Measurements from ENCODE around the gene ETV6. TPM values are rescaled to one million over a fixed set of nuclear protein-coding genes. Genes with fewer than 3 reads are reported as not detected.

Gene ETV6
- polyA plus RNA-seq, 1 donor (not counting 4 experiments of a cell fraction or from before 2014, with no cell fraction given), result 5.3 TPM

DNA sequence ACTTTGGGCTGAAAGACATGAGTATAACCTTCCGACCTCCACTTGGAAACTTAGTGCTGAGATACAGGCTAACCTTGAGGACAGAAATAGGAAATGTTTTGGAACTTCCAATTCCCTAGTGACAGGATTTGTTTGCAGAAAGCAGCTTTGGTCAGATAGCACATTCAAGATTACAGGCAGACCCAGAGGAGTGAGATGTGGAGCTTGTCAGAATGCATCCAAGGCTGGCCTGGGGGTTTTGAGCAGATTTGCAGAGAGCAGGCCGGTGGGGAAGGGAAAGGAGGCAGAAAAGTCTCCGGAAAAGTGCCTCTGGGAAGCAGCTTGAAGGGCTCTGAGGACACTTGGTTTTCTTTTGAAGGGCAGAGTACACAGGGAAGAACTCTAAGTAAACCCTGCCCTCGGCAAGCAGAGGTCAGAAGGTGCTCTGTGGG lies 180.3 kb downstream of the ETV6 start:
- Histone ChIP-seq H3K9me3 (ENCODE audit: control insufficient read depth, low read depth, low read length) (no peaks in the 10 kb centered on the region), H4K20me1 (ENCODE audit: control insufficient read depth, extremely low read depth, insufficient read depth, low read length) (no peaks in the 10 kb centered on the region), H3K27ac (ENCODE audit: control insufficient read depth, insufficient read depth, low read length) (no peak overlapping the region), H2AFZ (ENCODE audit: control insufficient read depth, low read length) (no peak overlapping the region), H3K79me2 (ENCODE audit: control insufficient read depth, insufficient read depth, low read length) (no peaks in the 10 kb centered on the region), H3K4me3 (ENCODE audit: control insufficient read depth in 2 of 3, extremely low read depth in 1 of 3, insufficient read depth in 2 of 3, low read depth in 1 of 3, low read length in 3 of 3) (no peak overlapping the region), H3K9ac (ENCODE audit: control insufficient read depth, extremely low read depth, insufficient read depth, low read length) (no peak overlapping the region), H3K9me1 (ENCODE audit: control insufficient read depth, extremely low read depth, insufficient read depth, low read length) (no peaks in the 10 kb centered on the region), H3K27me3 (ENCODE audit: control insufficient read depth, extremely low read depth, insufficient read depth, low read length) (no peaks in the 10 kb centered on the region), H3K4me1 (ENCODE audit: control insufficient read depth, extremely low read depth, insufficient read depth, low read length) (peaks cover 11% of the 10 kb centered on the region), H3K4me2 (ENCODE audit: control insufficient read depth, extremely low read depth, insufficient read depth, low read depth, low read length) (no peak overlapping the region), H3K36me3 (ENCODE audit: control insufficient read depth in 2 of 2, extremely low read depth in 1 of 2, insufficient read depth in 2 of 2, low read length in 2 of 2) (peaks cover 0 to 5% of the 10 kb centered on the region in 2 experiments)
- FAIRE-seq (no peak), DNase-seq (ENCODE audit: low read depth, low spot score) (no peak)
- TF ChIP-seq EZH2 (IDR thresholded peaks at IDR 0.05; ENCODE audit: low read length), result no peak
- TF ChIP-seq, protein P1, sequence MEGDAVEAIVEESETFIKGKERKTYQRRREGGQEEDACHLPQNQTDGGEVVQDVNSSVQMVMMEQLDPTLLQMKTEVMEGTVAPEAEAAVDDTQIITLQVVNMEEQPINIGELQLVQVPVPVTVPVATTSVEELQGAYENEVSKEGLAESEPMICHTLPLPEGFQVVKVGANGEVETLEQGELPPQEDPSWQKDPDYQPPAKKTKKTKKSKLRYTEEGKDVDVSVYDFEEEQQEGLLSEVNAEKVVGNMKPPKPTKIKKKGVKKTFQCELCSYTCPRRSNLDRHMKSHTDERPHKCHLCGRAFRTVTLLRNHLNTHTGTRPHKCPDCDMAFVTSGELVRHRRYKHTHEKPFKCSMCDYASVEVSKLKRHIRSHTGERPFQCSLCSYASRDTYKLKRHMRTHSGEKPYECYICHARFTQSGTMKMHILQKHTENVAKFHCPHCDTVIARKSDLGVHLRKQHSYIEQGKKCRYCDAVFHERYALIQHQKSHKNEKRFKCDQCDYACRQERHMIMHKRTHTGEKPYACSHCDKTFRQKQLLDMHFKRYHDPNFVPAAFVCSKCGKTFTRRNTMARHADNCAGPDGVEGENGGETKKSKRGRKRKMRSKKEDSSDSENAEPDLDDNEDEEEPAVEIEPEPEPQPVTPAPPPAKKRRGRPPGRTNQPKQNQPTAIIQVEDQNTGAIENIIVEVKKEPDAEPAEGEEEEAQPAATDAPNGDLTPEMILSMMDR (optimal IDR thresholded peaks at IDR 0.05 in 1 of 3, IDR thresholded peaks at IDR 0.05 in 1 of 3, conservative IDR thresholded peaks at IDR 0.05 in 1 of 3; ENCODE audit: extremely low read depth in 1 of 3, insufficient read depth in 2 of 3, low read length in 3 of 3), result no peak
- dilution Hi-C loops (cut with MboI; ENCODE audit: extremely low pct_ligation_motif_present, low sequenced_read_pairs), result no loop called here

DNA sequence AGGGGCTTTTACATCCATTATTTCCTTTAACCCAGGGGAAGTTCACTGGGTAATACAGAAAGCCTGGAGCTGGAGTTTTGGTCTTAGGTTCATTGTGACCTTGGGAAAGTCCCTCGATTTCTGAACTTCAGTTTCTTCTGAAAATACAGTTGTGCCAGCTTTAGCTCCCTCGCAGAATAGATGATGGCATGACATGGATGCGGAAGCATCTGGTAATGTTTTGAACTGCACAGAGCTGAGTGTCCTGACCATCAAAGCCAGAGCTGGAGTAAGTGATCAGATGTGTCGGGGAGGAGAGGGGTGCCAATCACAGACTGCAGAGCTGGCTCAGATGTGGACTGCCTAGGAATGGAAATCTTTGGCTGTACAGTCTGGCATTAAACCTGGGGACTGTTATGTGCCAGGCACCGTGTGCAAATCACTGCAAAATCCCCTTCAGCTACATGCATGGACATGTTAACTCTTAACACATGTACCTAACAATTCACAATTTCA lies 180.9 kb downstream of the ETV6 start:
- H3K27ac ChIP-seq (ENCODE audit: control insufficient read depth, insufficient read depth, low read length), result peak overlapping the region; percentile 41

More for the DNA sequence above, 180.9 kb downstream of the ETV6 start:
- no peak overlapping the region for H3K9ac ChIP-seq (ENCODE audit: control insufficient read depth, extremely low read depth, insufficient read depth, low read length)
- H4K20me1 ChIP-seq (ENCODE audit: control insufficient read depth, extremely low read depth, insufficient read depth, low read length), result no peaks in the 10 kb centered on the region
- no peak overlapping the region for H3K4me3 ChIP-seq (ENCODE audit: control insufficient read depth in 2 of 3, extremely low read depth in 1 of 3, insufficient read depth in 2 of 3, low read depth in 1 of 3, low read length in 3 of 3)
- H3K4me2 ChIP-seq (ENCODE audit: control insufficient read depth, extremely low read depth, insufficient read depth, low read depth, low read length), result peak overlapping the region; percentile 65
- peak overlapping the region; percentile 62 for H2AFZ ChIP-seq (ENCODE audit: control insufficient read depth, low read length)
- no peaks in the 10 kb centered on the region for H3K9me3 ChIP-seq (ENCODE audit: control insufficient read depth, low read depth, low read length)
- FAIRE-seq (peak; percentile 86), DNase-seq (ENCODE audit: low read depth, low spot score) (peak; percentile 23)
- H3K9me1 ChIP-seq (ENCODE audit: control insufficient read depth, extremely low read depth, insufficient read depth, low read length), result no peaks in the 10 kb centered on the region
- no peaks in the 10 kb centered on the region for H3K79me2 ChIP-seq (ENCODE audit: control insufficient read depth, insufficient read depth, low read length)
- dilution Hi-C loops (cut with MboI; ENCODE audit: extremely low pct_ligation_motif_present, low sequenced_read_pairs), result no loop called here
- H3K27me3 ChIP-seq (ENCODE audit: control insufficient read depth, extremely low read depth, insufficient read depth, low read length), result no peaks in the 10 kb centered on the region
- peaks cover 0 to 5% of the 10 kb centered on the region in 2 experiments for H3K36me3 ChIP-seq (ENCODE audit: control insufficient read depth in 2 of 2, extremely low read depth in 1 of 2, insufficient read depth in 2 of 2, low read length in 2 of 2)
- peaks cover 11% of the 10 kb centered on the region for H3K4me1 ChIP-seq (ENCODE audit: control insufficient read depth, extremely low read depth, insufficient read depth, low read length)
- TF ChIP-seq, protein P1 (optimal IDR thresholded peaks at IDR 0.05 in 1 of 3, IDR thresholded peaks at IDR 0.05 in 1 of 3, conservative IDR thresholded peaks at IDR 0.05 in 1 of 3; ENCODE audit: extremely low read depth in 1 of 3, insufficient read depth in 2 of 3, low read length in 3 of 3), result no peak
- no peak for TF ChIP-seq EZH2 (IDR thresholded peaks at IDR 0.05; ENCODE audit: low read length)
